ENCODE measurements around the gene CCDC201. TPM values are rescaled to one million over a fixed set of nuclear protein-coding genes. Genes with fewer than 3 reads are reported as not detected.

CCDC201 gene, protein sequence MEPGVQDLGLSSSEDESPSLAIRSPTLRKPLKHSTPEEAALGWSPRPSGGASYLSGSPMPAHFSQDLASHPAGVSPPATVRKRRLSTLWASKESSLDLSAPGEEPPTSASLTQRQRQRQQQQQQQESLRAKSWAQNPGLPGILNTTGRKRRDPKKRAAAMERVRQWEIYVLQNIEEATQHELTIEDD
- not detected in 2 replicates for total RNA-seq (ENCODE audit: low replicate concordance)

DNA sequence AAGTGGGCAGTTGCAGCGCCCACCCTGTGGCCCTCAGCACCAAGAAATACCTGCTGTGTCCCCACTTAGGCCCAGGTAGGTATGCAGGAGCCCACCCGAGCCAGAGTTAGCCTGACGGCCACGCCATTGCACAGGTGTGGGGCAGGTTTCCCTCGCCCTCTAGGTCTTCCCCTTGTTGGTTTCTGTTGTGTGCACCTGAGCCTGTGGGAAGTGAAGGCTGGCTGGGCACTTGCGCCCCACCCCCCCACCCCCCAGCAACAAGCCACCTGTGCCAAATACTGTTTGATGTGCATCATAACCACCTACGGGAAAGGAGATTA is at the start of gene CCDC201:
Gene CCDC201 (minus strand): TSS at position 48 of the 320 bp plus-strand sequence. CDS start 75 bp downstream, outside the sequence.

DNA sequence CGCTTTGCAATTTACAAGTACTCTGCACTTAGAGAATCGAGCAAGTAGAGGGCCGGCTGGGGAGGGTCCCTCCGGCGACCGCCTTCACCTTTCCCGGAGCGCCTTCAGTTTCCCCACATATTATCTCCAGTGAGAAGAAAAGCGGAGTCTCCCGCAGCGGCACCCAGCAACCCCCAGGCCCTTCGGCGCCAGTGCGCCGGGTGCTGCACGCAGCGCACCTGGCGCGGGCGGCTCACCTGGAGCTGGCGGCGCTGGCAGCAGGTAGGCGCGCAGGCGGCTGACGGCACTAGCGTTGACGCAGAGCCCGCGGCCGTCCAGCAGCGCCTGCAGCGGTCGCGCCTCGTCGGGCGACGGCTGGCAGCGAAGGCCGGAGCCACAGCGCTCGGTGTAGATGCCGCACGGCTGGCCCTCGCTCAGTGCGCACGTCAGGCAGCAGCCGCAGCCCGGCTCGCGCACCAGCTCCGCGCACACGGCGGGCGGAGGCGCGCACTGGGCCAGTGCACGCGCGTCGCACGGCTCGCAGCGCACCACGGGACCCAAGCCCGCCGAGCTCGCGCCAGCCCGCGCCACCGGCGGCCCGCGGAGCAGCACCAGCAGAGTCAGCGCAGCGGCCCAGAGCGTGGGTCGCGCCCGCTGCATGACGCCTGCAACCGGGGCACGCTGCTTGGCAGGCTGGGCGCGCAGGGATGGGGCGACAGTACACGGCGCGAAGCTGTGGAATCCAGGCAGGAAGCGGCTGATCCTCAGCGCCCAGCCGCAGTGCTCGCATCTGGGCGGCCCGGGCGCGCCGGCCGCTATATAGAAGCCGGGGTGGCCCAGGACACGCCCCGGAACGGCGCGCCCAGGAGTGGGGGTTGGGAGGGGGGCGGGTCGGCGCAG is 47.9 kb upstream of the CCDC201 start, which contains the start of gene IGFBP3:
Gene IGFBP3 (minus strand): TSS at position 771 of the 879 bp plus-strand sequence. CDS start 132 bp downstream, at position 639.

DNA sequence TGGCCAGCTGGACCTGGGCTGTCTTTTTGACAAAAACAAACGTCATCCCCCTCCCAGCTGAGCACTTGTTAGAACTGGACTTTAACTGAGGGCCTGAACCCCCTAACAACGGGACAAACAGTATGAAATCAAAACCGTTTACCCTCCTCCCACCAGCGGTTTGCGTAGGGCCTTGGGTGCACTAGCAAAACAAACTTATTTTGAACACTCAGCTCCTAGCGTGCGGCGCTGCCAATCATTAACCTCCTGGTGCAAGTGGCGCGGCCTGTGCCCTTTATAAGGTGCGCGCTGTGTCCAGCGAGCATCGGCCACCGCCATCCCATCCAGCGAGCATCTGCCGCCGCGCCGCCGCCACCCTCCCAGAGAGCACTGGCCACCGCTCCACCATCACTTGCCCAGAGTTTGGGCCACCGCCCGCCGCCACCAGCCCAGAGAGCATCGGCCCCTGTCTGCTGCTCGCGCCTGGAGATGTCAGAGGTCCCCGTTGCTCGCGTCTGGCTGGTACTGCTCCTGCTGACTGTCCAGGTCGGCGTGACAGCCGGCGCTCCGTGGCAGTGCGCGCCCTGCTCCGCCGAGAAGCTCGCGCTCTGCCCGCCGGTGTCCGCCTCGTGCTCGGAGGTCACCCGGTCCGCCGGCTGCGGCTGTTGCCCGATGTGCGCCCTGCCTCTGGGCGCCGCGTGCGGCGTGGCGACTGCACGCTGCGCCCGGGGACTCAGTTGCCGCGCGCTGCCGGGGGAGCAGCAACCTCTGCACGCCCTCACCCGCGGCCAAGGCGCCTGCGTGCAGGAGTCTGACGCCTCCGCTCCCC is 15.5 kb upstream of the CCDC201 start, which contains the start of gene IGFBP1:
Gene IGFBP1 (plus strand): TSS at position 304 of the 808 bp plus-strand sequence. CDS start 165 bp downstream, at position 469.

Other genes with a start within 250 kb of the CCDC201 start
- gene IGFBP1, start 15.4 kb upstream of the CCDC201 start, total RNA-seq (ENCODE audit: low replicate concordance), result not detected in 2 replicates
- 73.8 and 149 TPM in 2 replicates for gene IGFBP3, start 48.2 kb upstream of the CCDC201 start, total RNA-seq (ENCODE audit: low replicate concordance)